SK-N-MC (cell line): ENCODE measurements around the gene ITGB3.

Source experiments
- DNase-seq: peaks from one replicate; pipeline ENCODE4 v3.0.0-alpha.2; 2011; ENCODE audit warnings: low read depth, low spot score
- H3K27ac ChIP-seq: fragments of 200-600 bp; sonication (generic); 2 replicates; pipeline ENCODE4 v1.5.1; 2016; ENCODE audit warnings: mixed run types
- H3K36me3 ChIP-seq: fragments of 200-600 bp; sonication (generic); 2 replicates; pipeline ENCODE4 v1.6.1; 2017; ENCODE audit warnings: antibody characterized with exemption, low read length, mixed read lengths; ENCODE audit not compliant: insufficient read depth
- H3K4me3 ChIP-seq: fragments of 200-600 bp; sonication (generic); 2 replicates; pipeline ENCODE4 v1.5.1; 2016
- H3K9ac ChIP-seq: fragments of 200-600 bp; sonication (generic); 2 replicates; pipeline ENCODE4 v1.8.0; 2017; ENCODE audit warnings: mixed run types, mixed read lengths; ENCODE audit not compliant: insufficient read length
- H3K9me3 ChIP-seq: fragments of 200-600 bp; sonication (generic); 2 replicates; pipeline ENCODE4 v1.6.1; 2017; ENCODE audit warnings: low read depth, mild to moderate bottlenecking, antibody characterized with exemption, low read length, moderate library complexity, mixed read lengths
- EZH2 ChIP-seq: fragments of 200-600 bp; sonication (generic); IDR thresholded peaks from one replicate; pipeline ENCODE4 v1.6.1; 2017; ENCODE audit warnings: antibody characterized with exemption
- FOXP2 ChIP-seq: optimal IDR thresholded peaks from 2 replicates; pipeline ENCODE3; 2011; ENCODE audit warnings: mild to moderate bottlenecking, moderate library complexity; ENCODE audit not compliant: insufficient read depth; ENCODE audit errors: extremely low read length, control extremely low read depth
- POLR2AphosphoS5 ChIP-seq: IDR thresholded peaks from 2 replicates; pipeline ENCODE4 v1.6.1; 2012; ENCODE audit warnings: mild to moderate bottlenecking, low read depth, low read length, borderline replicate concordance

ITGB3 gene

GRCh38 chr17:47227862-47228261, 25.8 kb upstream of the ITGB3 start:
- H3K27ac ChIP-seq = no peak overlapping the region
- H3K36me3 ChIP-seq = no peaks in the 10 kb centered on the region
- DNase-seq = no peak
- no peak overlapping the region for H3K4me3 ChIP-seq
- no peak overlapping the region for H3K9ac ChIP-seq
- TF ChIP-seq POLR2AphosphoS5 (no peak), FOXP2 (no peak), EZH2 (no peak)
- H3K9me3 ChIP-seq = no peaks in the 10 kb centered on the region

- Histone ChIP-seq H3K27ac (no peak overlapping the region), H3K4me3 (peak overlapping the region; percentile 67), H3K9ac (no peak overlapping the region)
Measured at GRCh38 chr17:47229535-47230443, 23.8 kb upstream of the ITGB3 start.

GRCh38 chr17:47230864-47231263, 22.8 kb upstream of the ITGB3 start:
- Histone ChIP-seq H3K9me3 (no peaks in the 10 kb centered on the region), H3K4me3 (no peak overlapping the region), H3K36me3 (no peaks in the 10 kb centered on the region), H3K9ac (no peak overlapping the region), H3K27ac (no peak overlapping the region)
- TF ChIP-seq FOXP2 = no peak
- no peak for TF ChIP-seq POLR2AphosphoS5
- TF ChIP-seq EZH2 = no peak
- no peak for DNase-seq

More at GRCh38 chr17:47229535-47230443, 23.8 kb upstream of the ITGB3 start:
- no peaks in the 10 kb centered on the region for H3K36me3 ChIP-seq
- no peak for TF ChIP-seq EZH2
- TF ChIP-seq POLR2AphosphoS5 = no peak
- no peak for TF ChIP-seq FOXP2
- peak; percentile 50 for DNase-seq
- no peaks in the 10 kb centered on the region for H3K9me3 ChIP-seq

GRCh38 chr17:47231334-47231733, 22.3 kb upstream of the ITGB3 start:
- H3K9ac ChIP-seq = no peak overlapping the region
- no peak overlapping the region for H3K27ac ChIP-seq
- no peak for DNase-seq
- H3K36me3 ChIP-seq = no peaks in the 10 kb centered on the region
- H3K4me3 ChIP-seq = no peak overlapping the region
- no peaks in the 10 kb centered on the region for H3K9me3 ChIP-seq
- TF ChIP-seq POLR2AphosphoS5 (no peak), FOXP2 (no peak), EZH2 (no peak)

GRCh38 chr17:47231866-47232265, 21.8 kb upstream of the ITGB3 start:
- Histone ChIP-seq H3K9me3 (no peaks in the 10 kb centered on the region), H3K27ac (no peak overlapping the region), H3K36me3 (no peaks in the 10 kb centered on the region), H3K4me3 (no peak overlapping the region), H3K9ac (no peak overlapping the region)
- TF ChIP-seq FOXP2 = no peak
- no peak for TF ChIP-seq POLR2AphosphoS5
- no peak for TF ChIP-seq EZH2
- no peak for DNase-seq

GRCh38 chr17:47232465-47232864, 21.2 kb upstream of the ITGB3 start:
- no peak overlapping the region for H3K9ac ChIP-seq

GRCh38 chr17:47235506-47235905, 18.1 kb upstream of the ITGB3 start:
- DNase-seq = no peak
- TF ChIP-seq EZH2 = no peak
- no peak for TF ChIP-seq FOXP2
- TF ChIP-seq POLR2AphosphoS5 = no peak
- Histone ChIP-seq H3K4me3 (no peak overlapping the region), H3K27ac (no peak overlapping the region), H3K36me3 (no peaks in the 10 kb centered on the region), H3K9ac (no peak overlapping the region), H3K9me3 (no peaks in the 10 kb centered on the region)

More at GRCh38 chr17:47232465-47232864, 21.2 kb upstream of the ITGB3 start:
- TF ChIP-seq EZH2 (no peak), FOXP2 (no peak), POLR2AphosphoS5 (no peak)
- Histone ChIP-seq H3K4me3 (no peak overlapping the region), H3K27ac (no peak overlapping the region), H3K9me3 (no peaks in the 10 kb centered on the region), H3K36me3 (no peaks in the 10 kb centered on the region)
- DNase-seq = no peak

GRCh38 chr17:47235923-47236322, 17.7 kb upstream of the ITGB3 start:
- Histone ChIP-seq H3K4me3 (no peak overlapping the region), H3K36me3 (no peaks in the 10 kb centered on the region), H3K27ac (no peak overlapping the region), H3K9ac (no peak overlapping the region), H3K9me3 (no peaks in the 10 kb centered on the region)
- DNase-seq = no peak
- TF ChIP-seq EZH2 = no peak
- no peak for TF ChIP-seq POLR2AphosphoS5
- TF ChIP-seq FOXP2 = no peak
